ENCODE measurements around the gene CD164L2. TPM values are rescaled to one million over a fixed set of nuclear protein-coding genes. Genes with fewer than 3 reads are reported as not detected.

The CD164L2 gene
- total RNA-seq, 1 experiment from 2014 or later: 0.63 TPM

- no peaks in the 10 kb centered on the region for H3K36me3 ChIP-seq (ENCODE audit: low read depth)
- H3K9me3 ChIP-seq (ENCODE audit: insufficient read depth, low read depth): no peaks in the 10 kb centered on the region
- no peak within 1 kb of the TSS for H3K4me3 ChIP-seq
- H3K79me2 ChIP-seq (ENCODE audit: low read depth): no peaks in the 10 kb centered on the region
- DNase-seq: no peak
- no peaks in the 10 kb centered on the region for H3K27me3 ChIP-seq (ENCODE audit: insufficient read depth, low read depth)
- no peak for TF ChIP-seq EZH2 (IDR thresholded peaks at IDR 0.05; ENCODE audit: low read depth)
- TF ChIP-seq CTCF (conservative IDR thresholded peaks at IDR 0.05): no peak
- no peaks in the 10 kb centered on the region for H3K9me2 ChIP-seq (ENCODE audit: insufficient read depth)
- no peak within 1 kb of the TSS for H3K4me2 ChIP-seq
- no peaks in the 10 kb centered on the region for H4K20me1 ChIP-seq (ENCODE audit: insufficient read depth)
- intact Hi-C loops (cut with micrococcal nuclease; ENCODE audit: unreplicated experiment): no loop called here
- POLR2A ChIA-PET (ENCODE audit: unreplicated experiment): no interaction called here
- BruUV-seq (replicated peaks): no TSS peak
- CTCF ChIA-PET: no interaction called here
- no peak within 1 kb of the TSS for H3K27ac ChIP-seq
- H3K4me1 ChIP-seq (replicated peaks; ENCODE audit: insufficient read depth): no peaks in the 10 kb centered on the region
- no peak within 1 kb of the TSS for H2AFZ ChIP-seq
- no peaks in the 10 kb centered on the region for H3F3A ChIP-seq (ENCODE audit: insufficient read depth, low read depth)
These were observed 8.6 kb downstream of the CD164L2 start, which contains the start of gene FCN3 for GRCh38 chr1:27374362-27375086. TSS of gene FCN3 (minus strand) at chr1:27374824. CDS start at chr1:27374818, 6 bp downstream.

GRCh38 chr1:27372808-27373690 is 10.1 kb downstream of the CD164L2 start:
- H3K4me1 ChIP-seq (replicated peaks; ENCODE audit: insufficient read depth): no peaks in the 10 kb centered on the region
- H3K4me3 ChIP-seq: no peak overlapping the region
- H3K27me3 ChIP-seq (ENCODE audit: insufficient read depth, low read depth): no peaks in the 10 kb centered on the region
- no TSS peak for BruUV-seq (replicated peaks)
- H3K27ac ChIP-seq: no peak overlapping the region
- H3K9me3 ChIP-seq (ENCODE audit: insufficient read depth, low read depth): no peaks in the 10 kb centered on the region
- no peaks in the 10 kb centered on the region for H3F3A ChIP-seq (ENCODE audit: insufficient read depth, low read depth)
- ChIA-PET POLR2A (ENCODE audit: unreplicated experiment) (no interaction called here), CTCF (no interaction called here)
- DNase-seq: no peak
- TF ChIP-seq CTCF (conservative IDR thresholded peaks at IDR 0.05) (peak; percentile 29; the same call in 1 of the 2 replicates), EZH2 (IDR thresholded peaks at IDR 0.05; ENCODE audit: low read depth) (no peak)
- H3K9me2 ChIP-seq (ENCODE audit: insufficient read depth): no peaks in the 10 kb centered on the region
- no peak overlapping the region for H2AFZ ChIP-seq
- no peaks in the 10 kb centered on the region for H4K20me1 ChIP-seq (ENCODE audit: insufficient read depth)
- no peak overlapping the region for H3K4me2 ChIP-seq
- no peaks in the 10 kb centered on the region for H3K79me2 ChIP-seq (ENCODE audit: low read depth)
- no peaks in the 10 kb centered on the region for H3K36me3 ChIP-seq (ENCODE audit: low read depth)
- intact Hi-C loops (cut with micrococcal nuclease; ENCODE audit: unreplicated experiment): no loop called here

- no peak overlapping the region for H3K27ac ChIP-seq
- no peak overlapping the region for H3K4me3 ChIP-seq
- no peaks in the 10 kb centered on the region for H3F3A ChIP-seq (ENCODE audit: insufficient read depth, low read depth)
- no peak for DNase-seq
- intact Hi-C loops (cut with micrococcal nuclease; ENCODE audit: unreplicated experiment): no loop called here
- H4K20me1 ChIP-seq (ENCODE audit: insufficient read depth): no peaks in the 10 kb centered on the region
- 0 out of 2 replicates have a peak, but pooled peaks cover 1% of the 10 kb centered on the region for H3K4me1 ChIP-seq (replicated peaks; ENCODE audit: insufficient read depth)
- no peaks in the 10 kb centered on the region for H3K9me2 ChIP-seq (ENCODE audit: insufficient read depth)
- no TSS peak for BruUV-seq (replicated peaks)
- no peaks in the 10 kb centered on the region for H3K9me3 ChIP-seq (ENCODE audit: insufficient read depth, low read depth)
- H3K4me2 ChIP-seq: no peak overlapping the region
- TF ChIP-seq CTCF (conservative IDR thresholded peaks at IDR 0.05) (no peak), EZH2 (IDR thresholded peaks at IDR 0.05; ENCODE audit: low read depth) (no peak)
- ChIA-PET CTCF (interaction anchor here (1.0 kb wide), 1 partner anchor 73 kb away, joined by 3 read pairs; no protein-coding TSS in a partner anchor), POLR2A (ENCODE audit: unreplicated experiment) (interaction anchor here (0.7 kb wide), 1 partner anchor 34 kb away, joined by 15 read pairs; no protein-coding TSS in a partner anchor)
- H2AFZ ChIP-seq: no peak overlapping the region
- no peaks in the 10 kb centered on the region for H3K36me3 ChIP-seq (ENCODE audit: low read depth)
- H3K79me2 ChIP-seq (ENCODE audit: low read depth): no peaks in the 10 kb centered on the region
- H3K27me3 ChIP-seq (ENCODE audit: insufficient read depth, low read depth): no peaks in the 10 kb centered on the region
These were observed 10.9 kb downstream of the CD164L2 start for GRCh38 chr1:27372022-27372807.
